Measurements from ENCODE around the gene FBXW7. TPM values are rescaled to one million over a fixed set of nuclear protein-coding genes. Genes with fewer than 3 reads are reported as not detected.

The FBXW7 gene
- total RNA-seq, 1 experiment from 2014 or later = 27.1 TPM

DNA sequence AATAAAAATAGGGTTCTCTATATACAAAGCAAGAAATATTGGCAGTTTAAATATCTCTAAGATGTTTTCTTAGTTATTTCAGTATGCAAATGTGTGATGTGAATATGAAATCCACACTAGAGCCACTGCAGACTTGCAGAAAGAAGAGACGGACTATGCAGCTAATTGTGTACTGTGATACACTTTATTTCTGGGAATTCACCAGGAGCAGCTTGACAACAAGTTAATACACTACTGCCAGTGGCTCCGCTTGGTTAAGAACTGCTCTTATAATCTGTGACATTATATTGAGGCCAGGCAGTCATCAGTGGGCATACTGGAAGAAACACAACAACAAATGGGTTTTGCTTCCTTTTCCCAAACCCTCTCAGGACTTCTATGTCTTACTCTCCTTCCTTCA lies 172.0 kb downstream of the FBXW7 start:
- Histone ChIP-seq H3K27me3 (ENCODE audit: insufficient read depth, low read length) (no peaks in the 10 kb centered on the region), H4K20me1 (ENCODE audit: control insufficient read depth, insufficient read depth, insufficient read length) (no peaks in the 10 kb centered on the region), H2BK20ac (ENCODE audit: low read depth, low read length, poor library complexity, severe bottlenecking) (no peak overlapping the region), H2AK5ac (ENCODE audit: insufficient read length, low read length) (no peak overlapping the region), H3K23ac (ENCODE audit: insufficient read length, low read depth, low read length) (no peak overlapping the region), H3K56ac (ENCODE audit: insufficient read length, low read depth, low read length) (no peak overlapping the region), H2BK120ac (ENCODE audit: low read depth, low read length, poor library complexity, severe bottlenecking) (no peak overlapping the region), H2AFZ (ENCODE audit: low read length) (no peak overlapping the region), H3K18ac (ENCODE audit: insufficient read length, low read depth, low read length) (no peak overlapping the region), H3K4me2 (ENCODE audit: insufficient read depth, insufficient read length, low read length) (no peak overlapping the region), H3K9me3 (ENCODE audit: control insufficient read depth, low read depth, low read length) (no peaks in the 10 kb centered on the region), H2BK5ac (ENCODE audit: insufficient read length, low read length) (no peak overlapping the region), H4K5ac (ENCODE audit: insufficient read length, low read depth, low read length) (no peak overlapping the region), H3K4me1 (ENCODE audit: insufficient read depth, low read length) (no peaks in the 10 kb centered on the region), H3K9ac (ENCODE audit: extremely low read depth, insufficient read length, low read length) (no peak overlapping the region), H3K27ac (ENCODE audit: insufficient read length, low read depth, low read length) (no peak overlapping the region), H3T11ph (ENCODE audit: low read length) (no peak overlapping the region), H3K4ac (ENCODE audit: low read depth, low read length) (no peak overlapping the region), H3K23me2 (ENCODE audit: insufficient read length, low read depth, low read length, poor library complexity, severe bottlenecking) (no peaks in the 10 kb centered on the region), H2BK12ac (ENCODE audit: insufficient read length, low read depth, low read length) (no peak overlapping the region), H3K79me2 (ENCODE audit: insufficient read depth, low read length) (no peaks in the 10 kb centered on the region), H3K14ac (ENCODE audit: insufficient read depth, low read length) (no peak overlapping the region), H4K91ac (ENCODE audit: insufficient read length, low read depth, low read length) (no peak overlapping the region), H3K79me1 (ENCODE audit: insufficient read depth, low read depth, low read length, poor library complexity, severe bottlenecking) (no peaks in the 10 kb centered on the region), H2BK15ac (ENCODE audit: low read depth, low read length) (no peak overlapping the region), H4K8ac (replicated peaks; ENCODE audit: insufficient read length, low read depth, low read length) (no peak overlapping the region)
- Mint-ChIP-seq H3K4me3 (no peak overlapping the region), H3K27me3 (ENCODE audit: low read depth) (no peaks in the 10 kb centered on the region), H3K36me3 (ENCODE audit: insufficient read depth in 1 of 3, low read depth in 3 of 3) (peaks cover 3 to 5% (median 3%) of the 10 kb centered on the region in 3 experiments; a peak in 4 of 7 replicates), H3K9me3 (peaks cover 3 to 4% of the 10 kb centered on the region in 2 experiments; a peak in 3 of 5 replicates), H3K4me1 (0 out of 4 replicates have a peak, but pooled peaks cover 0 to 2% of the 10 kb centered on the region in 2 experiments), H3K27ac (no peak overlapping the region)
- TF ChIP-seq, protein P1, sequence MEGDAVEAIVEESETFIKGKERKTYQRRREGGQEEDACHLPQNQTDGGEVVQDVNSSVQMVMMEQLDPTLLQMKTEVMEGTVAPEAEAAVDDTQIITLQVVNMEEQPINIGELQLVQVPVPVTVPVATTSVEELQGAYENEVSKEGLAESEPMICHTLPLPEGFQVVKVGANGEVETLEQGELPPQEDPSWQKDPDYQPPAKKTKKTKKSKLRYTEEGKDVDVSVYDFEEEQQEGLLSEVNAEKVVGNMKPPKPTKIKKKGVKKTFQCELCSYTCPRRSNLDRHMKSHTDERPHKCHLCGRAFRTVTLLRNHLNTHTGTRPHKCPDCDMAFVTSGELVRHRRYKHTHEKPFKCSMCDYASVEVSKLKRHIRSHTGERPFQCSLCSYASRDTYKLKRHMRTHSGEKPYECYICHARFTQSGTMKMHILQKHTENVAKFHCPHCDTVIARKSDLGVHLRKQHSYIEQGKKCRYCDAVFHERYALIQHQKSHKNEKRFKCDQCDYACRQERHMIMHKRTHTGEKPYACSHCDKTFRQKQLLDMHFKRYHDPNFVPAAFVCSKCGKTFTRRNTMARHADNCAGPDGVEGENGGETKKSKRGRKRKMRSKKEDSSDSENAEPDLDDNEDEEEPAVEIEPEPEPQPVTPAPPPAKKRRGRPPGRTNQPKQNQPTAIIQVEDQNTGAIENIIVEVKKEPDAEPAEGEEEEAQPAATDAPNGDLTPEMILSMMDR (conservative IDR thresholded peaks at IDR 0.05) = no peak
- no CpG with 5 or more reads among the region's 2 CpGs for WGBS (ENCODE audit: extremely low coverage, insufficient read length, low lambda C conversion rate)
- DNase-seq = no peak
